GM12878 (cell line): ENCODE data around the gene ASB6. TPM values are rescaled to one million over a fixed set of nuclear protein-coding genes. Genes with fewer than 3 reads are reported as not detected.

Source experiments
- ATAC-seq: fragments of 200-7000 bp; cut with Tn5 transposase; 3 replicates; pipeline ENCODE4 v1.9.1; 2020; ENCODE audit warnings: mild to moderate bottlenecking, moderate library complexity
- BruUV-seq: library from RNA; stranded (reverse); fragments of 400-500 nt; replicated peaks from 2 replicates; lab custom pipeline; 2021; lab: Mats Ljungman, UMichigan
- CTCF ChIA-PET: fragments of 300-600 bp; sonication (Branson Sonifier 250); formaldehyde crosslinking; extraction: SDS; loops from one replicate; lab custom pipeline; 2021; ENCODE audit warnings: inconsistent platforms; lab: Yijun Ruan, JAX
- POLR2A ChIA-PET: fragments of 350-600 bp; formaldehyde crosslinking; extraction: SDS; loops from one replicate; lab custom pipeline; 2021; ENCODE audit warnings: inconsistent platforms; lab: Charles Lee
- RAD21 ChIA-PET: fragments of 300-600 bp; sonication (Branson Sonifier 250); formaldehyde crosslinking; loops from one replicate; lab custom pipeline; 2023; ENCODE audit warnings: antibody characterized with exemption; ENCODE audit not compliant: unreplicated experiment; lab: Charles Lee
- SMC1A ChIA-PET: fragments of 300-600 bp; sonication (Branson Sonifier 250); formaldehyde crosslinking; loops from one replicate; lab custom pipeline; 2023; ENCODE audit not compliant: unreplicated experiment, uncharacterized antibody; lab: Charles Lee
- DNase-seq: peaks from one replicate; pipeline ENCODE4 v3.0.0-alpha.2; 2011; ENCODE audit warnings: low read depth, low spot score
- FAIRE-seq: peaks from 3 replicates; lab custom pipeline; 2011; peaks lifted over from hg19 to GRCh38; lab: Jason Lieb, UNC
- H2AFZ ChIP-seq: 2 replicates; pipeline ENCODE4 v1.6.0; 2011; ENCODE audit warnings: low read depth, low read length, control low read depth; ENCODE audit not compliant: control insufficient read depth
- H3K27ac ChIP-seq: 2 replicates; pipeline ENCODE4 v1.5.1; 2011; ENCODE audit warnings: control low read depth; ENCODE audit not compliant: control insufficient read depth, insufficient read depth
- H3K27me3 ChIP-seq, 2 experiments: replicated peaks in 1 of 2; 2 replicates each; pipeline versions ENCODE4 v1.6.0 to v1.6.1; 2011; ENCODE audit warnings: low read length in 1 of 2; ENCODE audit not compliant: control insufficient read depth in 2 of 2, insufficient read depth in 2 of 2
- H3K36me3 ChIP-seq, 2 experiments: 2 replicates each; pipeline ENCODE4 v1.5.1; 2011; ENCODE audit warnings: low read length in 1 of 2; ENCODE audit not compliant: control insufficient read depth in 2 of 2, insufficient read depth in 2 of 2
- H3K4me1 ChIP-seq: 2 replicates; pipeline ENCODE4 v1.6.1; 2011; ENCODE audit warnings: mild to moderate bottlenecking, low read length, moderate library complexity, mixed read lengths; ENCODE audit not compliant: control insufficient read depth, insufficient read depth
- H3K4me2 ChIP-seq: 2 replicates; pipeline ENCODE4 v1.6.0; 2011; ENCODE audit warnings: control low read depth; ENCODE audit not compliant: control insufficient read depth, insufficient read depth
- H3K4me3 ChIP-seq: fragments of 200-600 bp; sonication (generic); 2 replicates; pipeline ENCODE4 v1.5.1; 2016
- H3K79me2 ChIP-seq: 2 replicates; pipeline ENCODE4 v1.6.0; 2011; ENCODE audit warnings: low read length; ENCODE audit not compliant: control insufficient read depth, insufficient read depth
- H3K9ac ChIP-seq: 2 replicates; pipeline ENCODE4 v1.8.0; 2011; ENCODE audit warnings: low read length, control low read depth, mixed read lengths; ENCODE audit not compliant: control insufficient read depth, insufficient read depth
- H3K9me3 ChIP-seq: replicated peaks from 3 replicates; pipeline ENCODE4 v1.5.1; 2011; ENCODE audit warnings: mild to moderate bottlenecking, low read length; ENCODE audit not compliant: control insufficient read depth, insufficient read depth
- H4K20me1 ChIP-seq: 2 replicates; pipeline ENCODE4 v1.6.0; 2011; ENCODE audit not compliant: control insufficient read depth, insufficient read depth
- BRCA1 ChIP-seq: IDR thresholded peaks from 2 replicates; pipeline ENCODE4 v1.6.1; 2011; ENCODE audit warnings: low read depth, low read length, improper control_type of control experiment
- CBFB ChIP-seq: IDR thresholded peaks from 2 replicates; pipeline ENCODE4 v1.6.1; 2016; ENCODE audit warnings: antibody characterized with exemption, low read depth
- CEBPB ChIP-seq, 2 experiments: fragments of 150-350 bp in 1 of 2; IDR thresholded peaks; 2 replicates each; pipeline ENCODE4 v1.6.1; 2012 to 2014; ENCODE audit warnings: low read depth in 2 of 2, low read length in 2 of 2, borderline replicate concordance in 1 of 2, inconsistent platforms in 1 of 2
- CEBPZ ChIP-seq: fragments of 150-350 bp; IDR thresholded peaks from 2 replicates; pipeline ENCODE4 v1.6.1; 2016; ENCODE audit warnings: low read depth, low read length
- CREB1 ChIP-seq: IDR thresholded peaks from 2 replicates; pipeline ENCODE4 v1.6.1; 2012; ENCODE audit warnings: low read depth, mild to moderate bottlenecking, inconsistent platforms
- E2F8 ChIP-seq: fragments of 450-650 bp; IDR thresholded peaks from 2 replicates; pipeline ENCODE4 v1.6.1; 2018; ENCODE audit warnings: mild to moderate bottlenecking, low read depth, moderate library complexity; ENCODE audit not compliant: partially characterized antibody
- HCFC1 ChIP-seq: fragments of 150-350 bp; IDR thresholded peaks from 2 replicates; pipeline ENCODE4 v1.6.1; 2014; ENCODE audit warnings: low read length
- HDAC2 ChIP-seq: fragments of 200-600 bp; sonication (generic); IDR thresholded peaks from 2 replicates; pipeline ENCODE4 v1.6.1; 2017
- SKIL ChIP-seq: fragments of 450-650 bp; IDR thresholded peaks from 2 replicates; pipeline ENCODE4 v1.6.1; 2017; ENCODE audit warnings: mild to moderate bottlenecking, low read depth, inconsistent platforms; ENCODE audit not compliant: poor library complexity, severe bottlenecking
- SPI1 ChIP-seq: IDR thresholded peaks from 2 replicates; pipeline ENCODE4 v1.6.1; 2011; ENCODE audit warnings: low read depth, mild to moderate bottlenecking, low read length, moderate library complexity, borderline replicate concordance; ENCODE audit not compliant: insufficient read depth
- SREBF1 ChIP-seq: IDR thresholded peaks from 2 replicates; pipeline ENCODE4 v1.6.1; 2012; ENCODE audit warnings: mild to moderate bottlenecking, low read length
- SUPT20H ChIP-seq: IDR thresholded peaks from 2 replicates; pipeline ENCODE4 v1.6.1; 2011; ENCODE audit warnings: low read depth, mild to moderate bottlenecking, low read length, moderate library complexity, borderline replicate concordance; ENCODE audit not compliant: control insufficient read depth
- ZNF217 ChIP-seq: fragments of 450-650 bp; IDR thresholded peaks from 2 replicates; pipeline ENCODE4 v1.6.1; 2017; ENCODE audit warnings: antibody characterized with exemption, mild to moderate bottlenecking
- WGBS: methylation state at CpG from one replicate; pipeline ENCODE4 v1.1.6; 2016; ENCODE audit warnings: low lambda C conversion rate; ENCODE audit not compliant: insufficient replicate concordance, insufficient coverage; ENCODE audit errors: missing lambda C conversion rate; 5-methylcytosine and 5-hydroxymethylcytosine counted together
- in situ Hi-C: fragments of 300-500 bp; cut with MboI; formaldehyde crosslinking; loops from 9 replicates; pipeline ENCODE4 v1.14.3; 2018; ENCODE audit warnings: mixed read lengths
- intact Hi-C: fragments of 100-400 bp; cut with micrococcal nuclease; formaldehyde crosslinking; loops from one replicate; pipeline ENCODE4 v1.14.2; 2022; ENCODE audit not compliant: unreplicated experiment
- polyA plus RNA-seq, 11 experiments: library from polyadenylated mRNA; depleted of rRNA in 4 of 11; unstranded in 6 of 11; stranded (reverse) in 5 of 11; fragments of >200 nt; fragmentation: Nextera tagmentation in 4 of 11; fragmentation: Illumina TruSeq in 1 of 11; extraction: Ambion mirVana in 4 of 11; extraction: Trizol in 1 of 11; gene quantifications; 1 replicate in 1 of 11; 2 replicates in 10 of 11; pipeline versions ENCODE4 v1.2.1 to v1.2.3, GENCODE V29; 2011 to 2016; ENCODE audit warnings: inconsistent platforms in 2 of 11, missing spikeins in 2 of 11, low read depth in 1 of 11
- total RNA-seq, 4 experiments: library from RNA; depleted of rRNA in 3 of 4; stranded (reverse); fragments of >200 nt in 3 of 4; fragmentation: Illumina TruSeq in 1 of 4; extraction: Trizol in 1 of 4; gene quantifications; 2 replicates each; pipeline versions ENCODE4 v1.2.1 to v1.2.3, GENCODE V29; 2013 to 2021

The ASB6 gene
- total and polyA plus RNA-seq, 10 of the 15 experiments (the other 5 are each of a cell fraction or from before 2014, with no cell fraction given), result 0.80 to 18.2 (median 9.9) TPM

- no peak for TF ChIP-seq CEBPB (IDR thresholded peaks at IDR 0.05; ENCODE audit: borderline replicate concordance in 1 of 2, low read depth in 2 of 2, low read length in 2 of 2)
- TF ChIP-seq, all 136 proteins: peak for 49
Observed at GRCh38 chr9:129626079-129626624, 15.8 kb downstream of the ASB6 start, which contains the start of gene NTMT1 (continued).

- ChIA-PET SMC1A (interaction anchor here (0.8 to 6.8 kb wide), 18 partner anchors 9 to 511 kb away, joined by 3 to 83 read pairs (median 4); partner anchors contain the start of gene IER5L), POLR2A (interaction anchor here (0.6 to 3.0 kb wide), 10 partner anchors 17 to 1261 kb away, joined by 3 to 21 read pairs (median 3); partner anchors contain the start of gene IER5L), CTCF (interaction anchor here (0.7 to 5.2 kb wide), 44 partner anchors 8 to 587 kb away, joined by 3 to 194 read pairs (median 4); partner anchors contain the start of genes ASB6, IER5L and TOR1B), RAD21 (interaction anchor here (1.0 to 6.4 kb wide), 18 partner anchors 14 to 544 kb away, joined by 3 to 130 read pairs (median 4); partner anchors contain the start of genes DOLPP1 and IER5L)
- Histone ChIP-seq H3K9me3 (no peaks in the 10 kb centered on the region), H3K36me3 (peaks cover 0 to 3% of the 10 kb centered on the region in 2 experiments; a peak in 1 of 4 replicates), H3K4me3 (peak overlapping the region; percentile 93; the same call in 1 of the 2 replicates), H3K27ac (no peak overlapping the region), H3K4me2 (peak overlapping the region; percentile 81), H3K9ac (no peak overlapping the region), H3K4me1 (peaks cover 14% of the 10 kb centered on the region), H3K79me2 (peaks cover 38% of the 10 kb centered on the region), H3K27me3 (peaks cover 0 to 4% of the 10 kb centered on the region in 2 experiments; a peak in 2 of 4 replicates), H4K20me1 (no peaks in the 10 kb centered on the region), H2AFZ (peak overlapping the region; percentile 69)
- in situ Hi-C loops, result no loop called here
- DNase-seq, result no peak
- intact Hi-C loops, result loop anchor here (1.0 kb wide), 1 partner anchor 486 kb away; no protein-coding TSS in a partner anchor
- peak; percentile 38 for FAIRE-seq
- WGBS, result 12% methylated on average over 9 of the region's 9 CpGs
- peak; percentile 65 for ATAC-seq
- no TSS peak for BruUV-seq
- TF ChIP-seq BRCA1, result no peak
- no peak for TF ChIP-seq HDAC2
- TF ChIP-seq SKIL, result no peak
- no peak for TF ChIP-seq SREBF1
- TF ChIP-seq SPI1, result peak; percentile 22; the same call in 1 of the 2 replicates
- TF ChIP-seq ZNF217, result no peak
- no peak for TF ChIP-seq SUPT20H
- no peak for TF ChIP-seq E2F8
- no peak for TF ChIP-seq HCFC1
- TF ChIP-seq CREB1, result peak; percentile 80
- TF ChIP-seq CEBPZ, result no peak
- no peak for TF ChIP-seq CBFB
Observed at GRCh38 chr9:129624947-129625346, 17.0 kb downstream of the ASB6 start.
